HG03066 (cell line): Measurements from ENCODE around the gene SALL3.
"Not testable (repeated sequence)": the region's sequence is repeated elsewhere in the genome, so short reads cannot be mapped to it uniquely, and the experiment has no call there.

Source experiments
- ATAC-seq: cut with Tn5 transposase; IDR thresholded peaks from one replicate; pipeline ENCODE4 v1.9.1; 2021; ENCODE audit warnings: low read depth; ENCODE audit not compliant: unreplicated experiment

SALL3 gene

DNA sequence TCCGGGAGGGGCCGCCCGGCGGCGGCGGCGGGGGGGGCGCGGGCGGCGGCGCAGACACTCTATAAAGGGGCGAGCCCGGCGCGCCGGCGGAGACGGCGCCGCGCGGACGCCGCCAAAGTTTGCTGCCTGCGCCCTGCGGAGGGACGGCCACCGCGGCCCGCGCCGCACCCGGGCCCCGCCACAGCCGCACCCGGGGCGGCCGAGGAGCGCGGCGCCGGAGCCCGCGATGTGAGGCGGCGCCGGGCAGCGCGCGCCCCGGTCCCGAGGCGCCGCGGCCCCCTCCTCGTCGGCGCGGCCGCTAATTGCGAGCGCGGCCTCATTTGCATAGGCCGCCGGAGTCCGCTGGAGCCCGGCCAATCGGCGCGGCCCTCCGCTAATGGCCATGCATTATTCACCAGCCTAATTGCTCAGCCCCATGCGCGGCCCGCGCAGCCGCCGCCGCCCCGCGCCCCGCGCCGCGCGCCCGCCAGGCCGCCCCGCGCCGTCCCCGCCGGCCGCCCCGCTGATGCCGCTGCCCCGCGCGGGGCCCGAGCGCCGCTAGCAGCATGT lies at the start of gene SALL3:
Gene SALL3, plus strand, starts transcription at position 89 of the 549 bp plus-strand sequence. Its CDS starts 457 bp downstream, at position 546.
- ATAC-seq: no peak

DNA sequence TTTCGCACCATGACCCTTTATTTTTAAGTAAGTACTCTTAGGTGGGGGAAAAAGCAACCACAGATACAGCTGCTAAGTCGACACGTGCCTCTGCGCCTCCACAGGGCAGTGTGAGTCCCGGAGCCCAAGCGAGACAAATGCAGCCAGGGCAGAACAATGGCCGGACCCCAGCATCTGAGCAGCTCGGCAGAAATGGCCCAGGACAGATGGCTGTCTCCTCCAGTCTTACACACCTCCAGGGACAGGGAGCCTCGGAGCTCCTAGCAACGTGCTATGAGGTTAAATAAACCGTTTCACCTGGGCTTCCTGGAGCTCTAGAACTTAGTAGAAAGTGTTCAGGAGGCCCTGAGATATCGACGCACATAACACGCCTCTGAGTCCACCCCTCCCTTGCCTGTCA lies 47.3 kb upstream of the SALL3 start:
- ATAC-seq: no peak

DNA sequence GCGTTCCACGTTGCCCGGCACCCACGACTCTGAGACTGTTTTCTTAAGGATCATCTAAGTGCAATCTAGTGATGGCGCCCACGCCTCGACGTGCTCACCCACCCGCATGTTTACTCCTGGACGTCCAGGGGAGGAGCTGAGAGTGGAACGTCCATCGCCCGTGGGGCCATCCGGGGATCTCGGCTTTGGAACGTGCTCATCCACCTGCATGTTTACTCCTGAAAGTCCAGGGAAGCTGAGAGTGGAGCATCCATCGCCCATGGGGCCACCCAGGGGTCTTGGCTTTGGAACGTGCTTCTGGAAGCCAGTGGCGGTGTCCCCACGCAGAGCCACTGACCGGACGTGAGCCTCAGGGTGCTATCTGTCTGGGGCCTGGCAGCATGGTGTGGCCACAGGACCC lies 45.6 kb upstream of the SALL3 start:
- no peak for ATAC-seq

DNA sequence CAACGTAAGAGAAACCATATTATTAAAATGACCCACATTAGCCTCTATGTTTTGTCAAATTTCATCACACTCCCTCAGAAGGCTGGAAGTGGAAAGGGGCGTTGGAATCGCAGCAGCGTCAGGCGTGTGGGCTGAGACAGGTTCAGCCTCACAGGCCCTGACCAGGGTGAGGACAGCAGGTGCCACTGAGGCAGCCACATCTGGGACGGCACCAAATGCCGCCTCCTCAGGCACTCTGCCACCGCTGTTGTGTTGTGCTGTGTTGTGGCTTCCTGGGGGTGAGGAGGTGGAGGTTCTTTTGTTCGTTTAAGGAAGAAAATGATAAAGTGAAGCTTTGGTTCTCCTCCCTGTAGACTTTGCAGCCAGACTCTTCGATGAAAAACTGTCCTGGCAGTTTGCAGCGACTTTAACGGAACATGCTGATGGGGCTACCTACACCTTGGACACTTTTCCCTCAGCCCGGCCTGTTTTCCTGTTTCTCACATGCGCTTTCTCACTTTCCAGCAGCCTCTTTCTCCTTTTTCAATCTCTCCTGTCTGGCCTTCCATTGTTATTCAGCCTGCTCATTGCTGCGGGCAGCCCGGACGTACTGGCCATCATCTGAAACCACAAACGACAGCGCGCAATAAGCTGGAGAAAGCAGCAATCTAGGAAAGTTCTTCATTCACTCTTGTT lies 44.9 kb upstream of the SALL3 start:
- no peak for ATAC-seq

DNA sequence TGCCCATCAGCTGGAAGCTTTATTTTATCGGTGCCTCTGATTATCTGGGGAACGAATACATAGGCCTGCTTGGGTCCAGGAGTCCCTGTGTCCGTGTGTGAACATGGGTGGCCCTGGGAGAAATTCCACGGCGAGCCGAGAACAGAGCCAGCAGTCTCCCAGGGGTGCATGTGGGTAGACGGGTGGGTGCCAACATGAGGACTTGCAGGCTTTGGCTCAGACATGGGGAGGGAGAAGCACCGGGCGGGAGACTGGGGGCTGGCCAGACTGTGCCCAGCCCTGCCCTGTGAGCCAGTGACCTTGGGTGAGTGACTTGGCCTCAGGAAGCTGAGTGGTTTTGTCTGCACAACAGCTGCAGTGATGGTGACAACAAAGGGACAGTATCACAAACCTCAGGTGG lies 44.2 kb upstream of the SALL3 start:
- ATAC-seq: no peak

DNA sequence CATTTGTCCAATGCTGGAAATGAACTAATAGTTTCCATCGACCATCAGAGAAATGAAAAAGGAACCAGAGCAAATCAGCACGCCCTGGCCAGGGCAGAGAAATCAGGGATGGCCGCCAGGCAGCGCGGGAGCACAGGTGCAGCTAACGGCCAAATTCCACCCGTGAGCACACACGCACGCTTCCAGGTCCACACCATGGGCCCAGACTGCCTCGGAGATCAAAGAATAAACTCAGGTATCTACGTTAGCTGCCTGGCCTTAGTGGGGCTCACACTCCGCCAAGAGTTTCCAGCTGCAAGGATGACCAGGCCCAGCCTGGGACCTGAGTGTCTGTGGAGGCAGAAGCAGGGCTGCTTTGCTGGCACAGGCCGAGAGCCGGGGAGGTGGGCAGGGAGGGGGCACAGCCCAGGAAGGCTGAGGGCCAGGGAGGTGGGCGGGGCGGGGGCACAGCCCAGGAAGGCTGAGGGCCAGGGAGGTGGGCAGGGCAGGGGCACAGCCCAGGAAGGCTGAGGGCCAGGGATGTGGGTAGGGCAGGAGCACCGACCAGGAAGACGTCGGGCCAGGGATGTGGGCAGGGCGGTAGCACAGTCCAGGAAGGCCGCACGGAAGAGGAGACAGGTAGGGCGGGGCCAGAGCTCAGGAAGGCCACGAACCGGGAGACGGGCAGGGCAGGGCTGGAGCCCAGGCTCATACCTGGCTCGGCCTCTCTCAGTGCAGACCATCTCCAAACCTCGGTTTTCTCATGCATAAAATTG lies 43.2 kb upstream of the SALL3 start:
- no peak for ATAC-seq

DNA sequence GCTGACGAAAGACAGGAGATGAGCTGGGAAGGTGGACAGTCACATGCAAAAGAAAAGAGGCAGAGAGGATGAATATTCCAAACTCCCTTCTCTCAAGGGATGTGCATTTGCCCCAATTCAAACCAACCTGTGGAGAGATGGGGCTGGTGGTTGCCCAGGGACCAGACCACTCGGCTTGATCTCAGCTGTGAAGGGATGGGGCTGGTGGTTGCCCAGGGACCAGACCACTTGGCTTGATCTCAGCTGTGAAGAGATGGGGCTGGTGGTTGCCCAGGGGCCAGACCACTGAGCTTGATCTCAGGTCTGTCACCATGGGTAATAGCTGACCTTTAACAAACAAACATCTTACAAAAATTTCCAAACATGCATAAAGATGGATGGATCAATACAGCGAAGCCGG lies 42.5 kb upstream of the SALL3 start:
- ATAC-seq: no peak

DNA sequence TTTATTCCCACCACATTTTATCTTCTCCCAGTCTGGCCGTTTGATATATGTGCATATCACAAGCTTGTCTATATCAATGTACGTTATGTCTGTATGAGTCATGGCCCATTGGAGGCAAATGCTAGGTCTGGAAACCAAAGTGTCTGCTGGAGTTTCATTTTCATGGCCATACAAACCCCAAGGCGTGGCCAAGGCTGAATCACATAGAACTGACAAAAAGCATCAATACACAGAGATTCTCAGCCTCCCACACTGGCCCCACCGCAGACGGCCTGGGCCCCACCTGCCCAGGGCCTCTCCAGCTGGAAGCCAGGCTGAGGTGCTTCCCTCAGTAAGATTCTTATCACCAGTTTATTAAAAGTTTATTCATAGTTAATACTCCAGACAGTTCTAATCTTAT lies 40.5 kb upstream of the SALL3 start:
- ATAC-seq: no peak

DNA sequence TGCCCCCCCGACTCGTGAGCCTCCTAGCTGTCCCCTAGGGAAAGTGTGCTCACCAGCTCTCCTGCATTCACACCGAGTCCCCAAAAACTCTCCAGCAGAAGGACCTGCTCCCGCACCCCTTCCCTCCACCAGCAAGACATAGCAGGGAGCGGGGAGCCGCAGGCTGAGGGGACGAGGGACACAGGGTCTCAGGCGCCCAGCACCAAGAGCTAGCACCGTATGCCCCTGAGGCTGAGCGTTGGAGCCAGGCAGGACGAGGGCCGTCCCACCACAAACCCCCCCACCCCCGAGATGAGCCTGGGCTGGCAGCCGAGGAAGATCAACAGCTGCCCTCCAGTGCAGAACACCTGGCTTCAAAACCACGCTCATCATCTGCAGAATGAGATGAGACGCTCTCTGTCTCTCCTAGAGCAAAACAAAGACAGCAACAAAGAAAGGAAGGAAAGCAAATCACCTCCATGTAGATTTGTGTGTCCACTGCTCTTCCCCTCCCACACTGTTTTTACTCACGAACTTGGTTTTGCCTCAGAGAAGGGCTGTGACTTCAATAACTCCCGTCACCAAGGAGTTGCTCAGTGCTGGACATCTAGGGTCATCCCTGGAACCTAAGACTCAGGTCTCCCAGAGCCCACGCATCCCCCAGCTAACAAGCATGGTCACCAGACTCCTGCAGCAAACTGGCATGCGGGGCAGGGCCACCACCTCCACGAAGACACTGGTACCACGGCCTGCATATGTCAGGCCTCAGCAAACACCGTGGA lies 39.7 kb upstream of the SALL3 start:
- ATAC-seq: no peak

DNA sequence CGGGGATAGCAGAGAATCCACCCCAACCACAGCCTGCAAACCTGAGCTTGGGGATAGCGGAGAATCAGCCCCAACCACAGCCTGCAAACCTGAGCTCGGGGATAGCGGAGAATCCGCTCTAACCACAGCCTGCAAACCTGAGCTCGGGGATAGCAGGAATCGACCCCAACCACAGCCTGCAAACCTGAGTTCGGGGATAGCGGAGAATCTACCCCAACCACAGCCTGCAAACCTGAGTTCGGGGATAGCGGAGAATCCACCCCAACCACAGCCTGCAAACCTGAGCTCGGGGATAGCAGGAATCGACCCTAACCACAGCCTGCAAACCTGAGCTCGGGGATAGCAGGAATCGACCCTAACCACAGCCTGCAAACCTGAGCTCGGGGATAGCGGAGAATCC lies 37.4 kb upstream of the SALL3 start:
- not testable (repeated sequence) for ATAC-seq

DNA sequence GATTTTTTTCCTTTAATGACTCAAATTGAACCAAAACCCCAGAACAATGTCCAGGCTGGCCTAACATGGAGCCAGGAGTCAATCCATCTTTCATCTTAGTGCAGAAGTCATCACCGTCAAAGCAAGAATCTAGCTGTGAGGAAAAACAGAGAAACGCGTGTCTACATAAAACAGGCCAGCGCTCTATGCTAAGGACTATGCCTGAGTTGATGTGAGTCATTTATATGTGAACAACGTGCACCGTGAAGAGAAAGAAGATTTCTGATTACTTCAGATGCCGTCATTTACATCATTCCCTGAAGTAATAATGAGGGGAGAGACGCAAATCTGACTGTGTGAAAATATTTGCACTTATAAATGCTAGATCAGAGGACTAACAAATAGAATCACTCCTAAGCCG lies 34.0 kb upstream of the SALL3 start:
- no peak for ATAC-seq

DNA sequence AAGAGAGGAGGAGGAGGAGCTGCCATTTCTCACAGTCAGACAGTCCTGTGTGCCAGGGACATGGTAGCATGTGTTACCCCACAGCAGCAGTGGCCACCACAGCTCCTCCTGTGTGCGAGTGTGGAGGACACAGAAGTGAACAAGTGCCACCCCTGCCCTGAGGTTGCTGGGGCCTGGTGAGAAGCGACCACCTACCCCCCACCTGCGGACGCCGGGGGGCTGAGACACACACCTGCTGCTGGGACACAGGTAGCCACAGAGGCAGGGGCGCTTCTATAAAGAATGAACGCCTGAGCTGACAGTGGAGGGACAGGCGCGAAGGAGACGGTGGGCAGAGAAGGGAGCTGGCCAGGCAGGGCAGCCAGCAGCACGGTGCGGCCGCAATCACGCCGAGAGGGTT lies 32.3 kb upstream of the SALL3 start:
- ATAC-seq: no peak

DNA sequence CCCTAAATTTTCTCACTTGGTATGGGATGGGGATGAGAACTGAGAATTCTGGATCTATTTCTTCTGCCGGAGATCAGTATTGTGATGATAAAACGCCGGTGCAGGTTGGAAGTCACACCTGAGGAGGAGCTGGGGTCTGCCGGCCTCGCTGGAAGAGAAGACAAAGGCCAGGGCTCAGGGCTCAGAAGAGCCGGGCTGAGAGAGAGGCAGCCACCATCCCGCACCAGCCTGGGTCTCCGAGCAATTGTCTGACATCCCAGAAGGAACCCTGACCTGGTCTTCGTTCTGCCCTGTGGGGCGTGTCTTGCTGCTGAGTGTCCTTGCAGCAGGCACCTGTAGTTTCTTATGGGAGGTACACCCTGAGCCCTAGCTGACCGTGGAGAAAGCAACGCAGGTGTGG lies 31.4 kb upstream of the SALL3 start:
- ATAC-seq: no peak

DNA sequence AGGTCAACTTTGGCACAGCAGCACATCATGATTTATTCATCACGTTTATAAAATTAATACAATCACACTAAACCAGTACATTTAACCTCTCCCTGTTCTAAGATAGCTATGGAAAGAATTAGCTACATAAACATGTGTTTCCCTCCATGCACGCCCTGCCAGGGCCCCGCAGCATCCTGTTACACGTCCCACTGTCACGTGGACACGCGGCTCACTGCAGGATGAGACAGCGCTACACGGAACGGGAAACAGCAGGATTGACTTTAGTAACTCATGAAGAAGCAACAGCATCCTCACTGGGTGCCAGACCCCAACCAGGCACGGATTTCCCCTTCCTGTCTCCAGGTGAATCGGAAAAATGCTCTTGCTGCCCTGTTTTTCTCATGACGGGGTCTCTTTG lies 30.9 kb upstream of the SALL3 start:
- ATAC-seq: no peak

DNA sequence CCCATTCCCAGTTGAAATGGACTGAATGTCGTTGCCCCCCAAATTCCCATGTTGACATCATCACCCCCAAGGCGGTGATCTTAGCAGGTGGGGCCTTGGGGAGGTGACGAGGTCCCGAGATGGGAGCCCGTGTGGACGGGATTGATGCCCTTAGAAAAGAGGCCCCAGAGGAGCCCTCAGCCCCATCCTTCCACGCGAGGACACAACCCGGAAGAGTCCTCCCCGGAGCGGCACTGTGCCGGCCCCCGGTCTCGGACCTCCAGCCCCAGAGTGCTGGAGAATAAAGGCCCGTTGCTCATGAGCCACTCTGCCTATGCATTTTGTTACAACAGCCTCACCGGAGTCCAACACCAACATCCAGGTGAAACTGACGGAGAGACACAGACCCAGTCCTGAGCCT lies 30.4 kb upstream of the SALL3 start:
- no peak for ATAC-seq

DNA sequence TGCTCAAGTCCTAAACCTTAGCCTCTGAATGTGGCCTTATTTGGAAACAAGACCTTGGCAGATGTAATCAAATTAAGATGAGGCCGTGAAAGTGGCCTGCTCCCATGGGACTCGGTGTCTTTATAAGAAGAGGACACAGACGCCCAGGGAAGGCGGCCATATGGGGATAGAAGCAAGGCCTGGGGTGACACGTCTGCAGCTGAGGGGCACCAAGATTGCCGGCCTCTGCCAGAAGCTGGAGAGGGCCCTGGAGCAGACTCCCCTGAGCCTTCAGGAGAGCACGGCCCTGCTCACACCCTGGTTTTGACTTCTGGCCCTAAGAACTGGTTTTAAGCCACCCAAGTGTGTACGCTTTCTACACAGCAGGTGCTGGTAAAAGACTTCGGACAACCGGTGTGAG lies 29.2 kb upstream of the SALL3 start:
- ATAC-seq: no peak

DNA sequence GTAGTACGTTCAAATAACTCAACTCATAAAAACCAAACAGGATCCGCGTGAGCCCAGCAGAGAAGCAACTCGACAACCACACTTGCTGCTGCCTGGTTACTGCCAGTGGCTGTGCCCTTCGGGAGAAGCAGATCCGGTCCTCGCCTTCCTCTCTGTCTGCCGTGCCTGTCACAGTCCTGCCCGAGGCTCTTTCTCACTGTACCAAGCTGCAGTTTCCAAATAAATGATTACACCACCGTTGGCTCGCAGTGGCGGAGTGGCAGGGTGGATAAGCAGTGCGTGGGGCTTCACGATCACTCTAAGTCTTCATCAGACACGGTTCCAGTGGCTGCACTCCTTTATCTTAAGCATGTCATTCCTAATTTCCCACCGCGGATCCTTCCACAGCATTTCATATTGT lies 26.1 kb upstream of the SALL3 start:
- ATAC-seq: no peak

DNA sequence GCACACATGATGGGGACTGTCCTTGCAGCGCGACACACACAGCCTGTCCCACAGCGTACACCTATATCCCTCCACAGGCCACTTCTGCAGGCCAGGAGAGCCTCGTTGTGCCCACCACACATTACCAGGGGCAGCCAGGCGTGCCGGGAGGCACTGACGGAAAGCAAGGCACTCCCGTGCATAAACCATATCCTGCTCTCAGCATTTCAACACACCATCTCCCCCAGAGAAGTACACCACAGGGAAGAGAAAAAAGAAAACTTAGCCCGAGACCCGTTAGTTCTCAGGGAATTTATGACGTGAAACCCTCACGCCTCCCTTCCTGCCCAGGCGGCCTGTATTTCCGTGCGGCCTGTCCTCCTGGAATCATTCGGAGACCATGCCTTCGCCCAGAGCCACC lies 24.6 kb upstream of the SALL3 start:
- no peak for ATAC-seq

DNA sequence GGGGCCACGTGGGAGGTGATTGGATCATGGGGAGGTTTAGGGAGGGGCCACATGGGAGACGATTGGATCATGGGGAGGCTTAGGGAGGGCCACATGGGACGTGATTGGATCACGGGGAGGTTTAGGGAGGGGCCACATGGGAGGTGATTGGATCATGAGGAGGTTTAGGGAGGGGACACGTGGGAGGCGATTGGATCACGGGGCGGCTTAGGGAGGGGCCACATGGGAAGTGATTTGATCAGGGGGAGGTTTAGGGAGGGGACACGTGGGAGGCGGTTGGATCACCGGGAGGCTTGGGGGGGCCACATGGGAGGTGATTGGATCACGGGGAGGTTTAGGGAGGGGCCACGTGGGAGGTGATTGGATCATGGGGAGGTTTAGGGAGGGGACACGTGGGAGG lies 22.5 kb upstream of the SALL3 start:
- no peak for ATAC-seq

DNA sequence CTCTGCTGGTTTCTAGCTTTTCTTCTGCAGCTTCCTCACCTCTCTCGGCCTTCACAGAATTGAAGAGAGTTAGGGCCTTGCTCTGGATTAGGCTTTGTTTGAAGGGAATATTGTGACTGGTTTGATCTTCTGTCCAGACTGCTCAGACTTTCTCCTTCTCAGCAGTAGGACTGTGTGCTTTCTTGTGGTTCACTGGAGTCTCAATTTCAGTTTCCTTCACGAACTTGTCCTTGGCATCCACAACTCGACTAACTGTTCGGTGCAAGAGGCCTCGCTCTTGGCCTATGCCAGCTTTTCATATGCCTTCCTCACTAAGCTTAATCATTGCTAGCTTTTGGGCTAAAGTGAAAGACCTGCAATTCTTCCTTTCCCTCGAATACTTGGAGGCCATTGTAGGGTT lies 18.9 kb upstream of the SALL3 start:
- no peak for ATAC-seq

DNA sequence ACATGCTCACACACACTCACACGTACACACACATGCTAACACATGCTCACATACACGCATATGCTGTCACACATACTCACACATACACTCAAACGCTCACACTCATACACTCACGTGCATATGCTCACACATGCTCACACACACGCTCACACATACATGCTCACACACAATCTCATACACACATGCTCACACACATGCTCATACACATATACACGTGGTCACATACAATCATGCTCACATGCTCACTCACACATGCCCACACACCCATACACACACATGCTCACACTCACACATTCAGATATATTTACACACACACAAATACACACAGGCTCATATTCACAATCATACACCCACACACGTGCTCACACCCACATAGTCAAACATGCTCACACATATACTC lies 17.5 kb upstream of the SALL3 start:
- no peak for ATAC-seq
